H9 (cell line): ENCODE results near the gene CELF1. TPM values are rescaled to one million over a fixed set of nuclear protein-coding genes. Genes with fewer than 3 reads are reported as not detected.
A peak's percentile ranks its signal among the peaks of the same experiment; 100 is the strongest.

Source experiments
- DNase-seq: peaks from one replicate; pipeline ENCODE4 v3.0.0-alpha.2; 2017
- H2AFZ ChIP-seq: one replicate; pipeline ENCODE4 v1.6.1; 2013; ENCODE audit warnings: mild to moderate bottlenecking, low read length, control low read depth, moderate library complexity
- H2AK5ac ChIP-seq: 2 replicates; pipeline ENCODE4 v1.6.1; 2013; ENCODE audit warnings: low read length, control low read depth, mixed read lengths; ENCODE audit not compliant: insufficient read length
- H2BK120ac ChIP-seq: one replicate; pipeline ENCODE4 v1.6.1; 2013; ENCODE audit warnings: low read depth, mild to moderate bottlenecking, low read length, control low read depth, inconsistent platforms; ENCODE audit not compliant: poor library complexity, severe bottlenecking
- H2BK12ac ChIP-seq: 2 replicates; pipeline ENCODE4 v1.6.1; 2013; ENCODE audit warnings: low read length, control low read depth, mixed read lengths, low read depth; ENCODE audit not compliant: insufficient read length
- H2BK15ac ChIP-seq: 2 replicates; pipeline ENCODE4 v1.6.1; 2013; ENCODE audit warnings: low read depth, low read length, control low read depth
- H2BK20ac ChIP-seq: one replicate; pipeline ENCODE4 v1.6.1; 2013; ENCODE audit warnings: low read depth, mild to moderate bottlenecking, low read length, control low read depth, inconsistent platforms; ENCODE audit not compliant: poor library complexity, severe bottlenecking
- H2BK5ac ChIP-seq: 2 replicates; pipeline ENCODE4 v1.6.1; 2013; ENCODE audit warnings: low read length, control low read depth, mixed read lengths; ENCODE audit not compliant: insufficient read length
- H3K14ac ChIP-seq: 2 replicates; pipeline ENCODE4 v1.6.1; 2013; ENCODE audit warnings: low read length, control low read depth; ENCODE audit not compliant: insufficient read depth
- H3K18ac ChIP-seq: 2 replicates; pipeline ENCODE4 v1.6.1; 2013; ENCODE audit warnings: low read depth, mild to moderate bottlenecking, mixed read lengths, low read length, control low read depth; ENCODE audit not compliant: insufficient read length
- H3K23ac ChIP-seq: 2 replicates; pipeline ENCODE4 v1.6.1; 2013; ENCODE audit warnings: low read length, control low read depth, mixed read lengths, low read depth; ENCODE audit not compliant: insufficient read length
- H3K23me2 ChIP-seq: 2 replicates; pipeline ENCODE4 v1.6.1; 2013; ENCODE audit warnings: low read depth, mild to moderate bottlenecking, mixed read lengths, low read length, control low read depth; ENCODE audit not compliant: insufficient read length, poor library complexity, severe bottlenecking
- H3K27ac ChIP-seq: 2 replicates; pipeline ENCODE4 v1.5.1; 2013; ENCODE audit warnings: low read length, control low read depth, mixed read lengths, low read depth; ENCODE audit not compliant: insufficient read length
- H3K27me3 ChIP-seq: 2 replicates; pipeline ENCODE4 v1.6.1; 2013; ENCODE audit warnings: low read length, control low read depth, inconsistent platforms; ENCODE audit not compliant: insufficient read depth
- H3K4ac ChIP-seq: 2 replicates; pipeline ENCODE4 v1.6.1; 2013; ENCODE audit warnings: low read depth, mild to moderate bottlenecking, control low read depth, inconsistent platforms, low read length, moderate library complexity
- H3K4me1 ChIP-seq: 2 replicates; pipeline ENCODE4 v1.6.1; 2013; ENCODE audit warnings: low read length, control low read depth, inconsistent platforms; ENCODE audit not compliant: insufficient read depth
- H3K4me2 ChIP-seq: 2 replicates; pipeline ENCODE4 v1.6.1; 2013; ENCODE audit warnings: low read length, control low read depth, mixed read lengths; ENCODE audit not compliant: insufficient read length, insufficient read depth
- H3K56ac ChIP-seq: 2 replicates; pipeline ENCODE4 v1.6.1; 2013; ENCODE audit warnings: low read depth, mild to moderate bottlenecking, mixed read lengths, low read length, control low read depth; ENCODE audit not compliant: insufficient read length
- H3K79me1 ChIP-seq: 2 replicates; pipeline ENCODE4 v1.6.1; 2013; ENCODE audit warnings: low read depth, mild to moderate bottlenecking, moderate library complexity, low read length, control low read depth, inconsistent platforms; ENCODE audit not compliant: insufficient read depth, poor library complexity, severe bottlenecking
- H3K79me2 ChIP-seq: 2 replicates; pipeline ENCODE4 v1.6.1; 2013; ENCODE audit warnings: low read length, control low read depth, inconsistent platforms; ENCODE audit not compliant: insufficient read depth
- H3K9ac ChIP-seq: 2 replicates; pipeline ENCODE4 v1.6.1; 2013; ENCODE audit warnings: low read length, control low read depth, mixed read lengths; ENCODE audit not compliant: insufficient read length; ENCODE audit errors: extremely low read depth
- H3K9me3 ChIP-seq: one replicate; pipeline ENCODE4 v1.6.1; 2013; ENCODE audit warnings: low read depth, low read length, inconsistent platforms; ENCODE audit not compliant: control insufficient read depth
- H3T11ph ChIP-seq: one replicate; pipeline ENCODE4 v1.6.1; 2013; ENCODE audit warnings: mild to moderate bottlenecking, low read length, control low read depth, inconsistent platforms
- H4K20me1 ChIP-seq: one replicate; pipeline ENCODE4 v1.6.1; 2013; ENCODE audit not compliant: control insufficient read depth, insufficient read length, insufficient read depth
- H4K5ac ChIP-seq: 2 replicates; pipeline ENCODE4 v1.6.1; 2013; ENCODE audit warnings: low read depth, mild to moderate bottlenecking, mixed read lengths, low read length, control low read depth; ENCODE audit not compliant: insufficient read length
- H4K8ac ChIP-seq: replicated peaks from 2 replicates; pipeline ENCODE4 v1.6.1; 2013; ENCODE audit warnings: low read length, control low read depth, mixed read lengths, low read depth; ENCODE audit not compliant: insufficient read length
- H4K91ac ChIP-seq: 2 replicates; pipeline ENCODE4 v1.6.1; 2013; ENCODE audit warnings: low read depth, mild to moderate bottlenecking, moderate library complexity, mixed read lengths, low read length, control low read depth; ENCODE audit not compliant: insufficient read length
- H3K27ac Mint-ChIP-seq, 3 experiments: 2 replicates in 2 of 3; 3 replicates in 1 of 3; pipeline ENCODE4 v1.8.0; 2020 to 2021; ENCODE audit warnings: mixed read lengths in 3 of 3, mild to moderate bottlenecking in 1 of 3, moderate library complexity in 1 of 3
- H3K27me3 Mint-ChIP-seq: 2 replicates; pipeline ENCODE4 v1.8.0; 2021; ENCODE audit warnings: low read depth, mild to moderate bottlenecking, moderate library complexity, mixed read lengths
- H3K36me3 Mint-ChIP-seq, 3 experiments: 2 replicates in 2 of 3; 3 replicates in 1 of 3; pipeline ENCODE4 v1.8.0; 2020 to 2021; ENCODE audit warnings: low read depth in 3 of 3, mixed read lengths in 3 of 3; ENCODE audit not compliant: insufficient read depth in 1 of 3
- H3K4me1 Mint-ChIP-seq, 2 experiments: 2 replicates each; pipeline ENCODE4 v1.8.0; 2020; ENCODE audit warnings: mixed read lengths in 2 of 2
- H3K4me3 Mint-ChIP-seq, 2 experiments: 2 replicates in 1 of 2; 3 replicates in 1 of 2; pipeline ENCODE4 v1.8.0; 2020 to 2021; ENCODE audit warnings: mild to moderate bottlenecking in 2 of 2, mixed read lengths in 2 of 2, moderate library complexity in 1 of 2
- H3K9me3 Mint-ChIP-seq, 2 experiments: 2 replicates in 1 of 2; 3 replicates in 1 of 2; pipeline ENCODE4 v1.8.0; 2020; ENCODE audit warnings: mild to moderate bottlenecking in 2 of 2, mixed read lengths in 2 of 2, moderate library complexity in 1 of 2
- CTCF ChIP-seq: fragments of 200-600 bp; sonication (generic); conservative IDR thresholded peaks from 3 replicates; pipeline ENCODE4 v1.8.0; 2021; ENCODE audit warnings: antibody characterized with exemption, mild to moderate bottlenecking
- WGBS: extraction: QIAGEN DNeasy Blood & Tissue Kit; methylation state at CpG from one replicate; pipeline ENCODE4 v1.1.7; 2013; ENCODE audit warnings: missing lambda C conversion rate, low lambda C conversion rate, mixed read lengths; ENCODE audit not compliant: insufficient read length; ENCODE audit errors: extremely low coverage; 5-methylcytosine and 5-hydroxymethylcytosine counted together
- total RNA-seq: library from RNA; stranded (reverse); gene quantifications from 2 replicates; pipeline ENCODE4 v1.2.1, GENCODE V29; 2021

CELF1 gene
- total RNA-seq, 1 experiment from 2014 or later: 211 TPM

DNA sequence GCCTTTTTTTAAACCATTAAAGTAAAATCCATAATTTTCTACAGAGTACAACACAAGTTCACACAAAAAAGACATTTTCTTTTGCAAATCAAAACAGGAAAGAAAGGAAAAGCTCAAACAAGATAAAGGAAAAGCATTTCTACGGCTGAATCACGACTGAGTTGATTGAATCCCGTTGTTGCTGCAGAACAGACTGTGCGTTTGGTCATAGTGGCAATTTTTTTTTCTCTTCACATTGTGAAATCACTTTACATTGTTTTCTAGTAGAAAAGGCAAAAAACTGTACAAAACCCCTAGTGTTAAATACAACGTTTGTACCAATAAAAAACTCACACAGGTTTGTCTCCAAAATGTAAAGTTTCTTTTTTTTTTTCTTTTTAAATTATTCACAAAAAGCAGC lies 86.7 kb downstream of the CELF1 start:
- no peaks in the 10 kb centered on the region for H3K27me3 ChIP-seq
- H3K23me2 ChIP-seq: no peaks in the 10 kb centered on the region
- TF ChIP-seq CTCF: no peak
- Mint-ChIP-seq H3K4me1 (peaks cover 50 to 63% of the 10 kb centered on the region in 2 experiments), H3K27me3 (no peaks in the 10 kb centered on the region; the same call in none of the 2 replicates), H3K27ac (peak overlapping the region in 2 of 3 experiments; percentile 49 to 63; a peak in 1 of 7 replicates), H3K4me3 (no peak overlapping the region), H3K9me3 (no peaks in the 10 kb centered on the region), H3K36me3 (peaks cover 15 to 61% (median 33%) of the 10 kb centered on the region in 3 experiments; a peak in 6 of 7 replicates)
- no peak overlapping the region for H3K14ac ChIP-seq
- no peaks in the 10 kb centered on the region for H4K20me1 ChIP-seq
- H3K9me3 ChIP-seq: no peaks in the 10 kb centered on the region
- WGBS: no CpG with 5 or more reads among the region's 5 CpGs
- H2BK120ac ChIP-seq: no peak overlapping the region
- H3K27ac ChIP-seq: no peak overlapping the region
- H3T11ph ChIP-seq: no peak overlapping the region
- no peak overlapping the region for H3K18ac ChIP-seq
- H2BK5ac ChIP-seq: no peak overlapping the region
- H2BK15ac ChIP-seq: no peak overlapping the region
- no peaks in the 10 kb centered on the region for H3K79me1 ChIP-seq
- peaks cover 3% of the 10 kb centered on the region; the same call in 1 of the 2 replicates for H3K4me1 ChIP-seq
- H2AFZ ChIP-seq: no peak overlapping the region
- H3K79me2 ChIP-seq: no peaks in the 10 kb centered on the region
- H3K56ac ChIP-seq: no peak overlapping the region
- DNase-seq: no peak
- no peak overlapping the region for H3K9ac ChIP-seq
- H3K4me2 ChIP-seq: no peak overlapping the region
- no peak overlapping the region for H3K4ac ChIP-seq
- no peak overlapping the region for H3K23ac ChIP-seq
- H4K5ac ChIP-seq: no peak overlapping the region
- no peak overlapping the region for H4K91ac ChIP-seq
- no peak overlapping the region for H4K8ac ChIP-seq
- no peak overlapping the region for H2AK5ac ChIP-seq
- no peak overlapping the region for H2BK12ac ChIP-seq
- H2BK20ac ChIP-seq: no peak overlapping the region
